Neuronal stem cell (in vitro differentiated cells): ENCODE measurements around the gene PPARD.
A peak's percentile ranks its signal among the peaks of the same experiment; 100 is the strongest.
"Not testable (repeated sequence)": the region's sequence is repeated elsewhere in the genome, so short reads cannot be mapped to it uniquely, and the experiment has no call there.

Experiments used
- DNase-seq: peaks from one replicate; pipeline ENCODE4 v3.0.0-alpha.2; 2013; ENCODE audit warnings: low spot score
- H2AFZ ChIP-seq: one replicate; pipeline ENCODE4 v1.6.1; 2013; ENCODE audit warnings: mild to moderate bottlenecking, low read length, inconsistent platforms
- H2AK5ac ChIP-seq: 2 replicates; pipeline ENCODE4 v1.6.1; 2013; ENCODE audit warnings: low read depth, mild to moderate bottlenecking, inconsistent platforms, low read length, moderate library complexity, mixed read lengths
- H2BK120ac ChIP-seq: 2 replicates; pipeline ENCODE4 v1.6.1; 2013; ENCODE audit warnings: low read depth, mild to moderate bottlenecking, inconsistent platforms, low read length, moderate library complexity, mixed read lengths
- H2BK12ac ChIP-seq: one replicate; pipeline ENCODE4 v1.6.1; 2013; ENCODE audit warnings: low read length, inconsistent platforms
- H2BK15ac ChIP-seq: 2 replicates; pipeline ENCODE4 v1.6.1; 2013; ENCODE audit warnings: mild to moderate bottlenecking, low read length, inconsistent platforms, mixed read lengths
- H2BK5ac ChIP-seq: one replicate; pipeline ENCODE4 v1.6.1; 2013; ENCODE audit warnings: inconsistent platforms, mild to moderate bottlenecking, low read length, moderate library complexity
- H3K14ac ChIP-seq: one replicate; pipeline ENCODE4 v1.6.1; 2013; ENCODE audit warnings: low read length, inconsistent platforms
- H3K18ac ChIP-seq: 2 replicates; pipeline ENCODE4 v1.6.1; 2013; ENCODE audit warnings: low read length, inconsistent platforms
- H3K23ac ChIP-seq: 2 replicates; pipeline ENCODE4 v1.6.1; 2013; ENCODE audit warnings: low read depth, mild to moderate bottlenecking, mixed read lengths, low read length, inconsistent platforms; ENCODE audit not compliant: poor library complexity
- H3K27ac ChIP-seq: replicated peaks from 3 replicates; pipeline ENCODE4 v1.5.1; 2013; ENCODE audit warnings: low read length, inconsistent platforms
- H3K27me3 ChIP-seq, 3 experiments: 2 replicates each; pipeline ENCODE4 v1.6.1; 2013; ENCODE audit warnings: low read length in 3 of 3, mild to moderate bottlenecking in 2 of 3, inconsistent platforms in 1 of 3, low read depth in 1 of 3, mixed read lengths in 1 of 3, moderate library complexity in 1 of 3; ENCODE audit not compliant: control insufficient read depth in 3 of 3, insufficient read depth in 3 of 3
- H3K36me3 ChIP-seq, 2 donors: replicated peaks in 1 of 2; 2 replicates each; pipeline ENCODE4 v1.6.1; 2013; ENCODE audit warnings: low read length in 2 of 2; ENCODE audit not compliant: control insufficient read depth in 2 of 2, insufficient read depth in 2 of 2
- H3K4ac ChIP-seq: 2 replicates; pipeline ENCODE4 v1.6.1; 2013; ENCODE audit warnings: inconsistent platforms, mild to moderate bottlenecking, low read length, moderate library complexity
- H3K4me1 ChIP-seq, 2 donors: 1 replicate in 1 of 2; 2 replicates in 1 of 2; pipeline ENCODE4 v1.6.1; 2013; ENCODE audit warnings: low read length in 2 of 2, low read depth in 1 of 2; ENCODE audit not compliant: control insufficient read depth in 2 of 2, insufficient read depth in 1 of 2
- H3K4me2 ChIP-seq: one replicate; pipeline ENCODE4 v1.6.1; 2013; ENCODE audit warnings: mild to moderate bottlenecking, low read length, inconsistent platforms; ENCODE audit not compliant: insufficient read depth, poor library complexity, severe bottlenecking
- H3K4me3 ChIP-seq, 2 donors: 2 replicates each; pipeline ENCODE4 v1.5.1; 2013; ENCODE audit warnings: low read length in 2 of 2, mild to moderate bottlenecking in 2 of 2, inconsistent platforms in 1 of 2, moderate library complexity in 1 of 2
- H3K79me1 ChIP-seq: one replicate; pipeline ENCODE4 v1.6.1; 2013; ENCODE audit warnings: low read depth, mild to moderate bottlenecking, inconsistent platforms, low read length, moderate library complexity
- H3K9ac ChIP-seq: one replicate; pipeline ENCODE4 v1.6.1; 2013; ENCODE audit warnings: mild to moderate bottlenecking, low read depth, low read length, inconsistent platforms; ENCODE audit not compliant: poor library complexity
- H3K9me3 ChIP-seq, 2 donors: replicated peaks in 1 of 2; 2 replicates each; pipeline versions ENCODE3 to v1.6.1; 2013; ENCODE audit warnings: low read length in 2 of 2, mild to moderate bottlenecking in 2 of 2, inconsistent platforms in 1 of 2, low read depth in 1 of 2, mixed read lengths in 1 of 2, moderate library complexity in 1 of 2; ENCODE audit not compliant: control insufficient read depth in 2 of 2, insufficient read depth in 1 of 2
- H4K8ac ChIP-seq: one replicate; pipeline ENCODE4 v1.6.1; 2013; ENCODE audit warnings: low read depth, mild to moderate bottlenecking, inconsistent platforms, low read length, moderate library complexity
- H4K91ac ChIP-seq: one replicate; pipeline ENCODE4 v1.6.1; 2013; ENCODE audit warnings: low read length, low read depth, mild to moderate bottlenecking, inconsistent platforms; ENCODE audit not compliant: poor library complexity
- WGBS, 2 donors: extraction: QIAGEN DNeasy Blood & Tissue Kit; methylation state at CpG; one replicate each; pipeline ENCODE4 v1.1.7; 2013; ENCODE audit warnings: missing lambda C conversion rate in 2 of 2, mixed read lengths in 1 of 2; ENCODE audit not compliant: insufficient read length in 2 of 2, insufficient replicate concordance in 1 of 2; ENCODE audit errors: extremely low coverage in 2 of 2; 5-methylcytosine and 5-hydroxymethylcytosine counted together

Gene PPARD

DNA sequence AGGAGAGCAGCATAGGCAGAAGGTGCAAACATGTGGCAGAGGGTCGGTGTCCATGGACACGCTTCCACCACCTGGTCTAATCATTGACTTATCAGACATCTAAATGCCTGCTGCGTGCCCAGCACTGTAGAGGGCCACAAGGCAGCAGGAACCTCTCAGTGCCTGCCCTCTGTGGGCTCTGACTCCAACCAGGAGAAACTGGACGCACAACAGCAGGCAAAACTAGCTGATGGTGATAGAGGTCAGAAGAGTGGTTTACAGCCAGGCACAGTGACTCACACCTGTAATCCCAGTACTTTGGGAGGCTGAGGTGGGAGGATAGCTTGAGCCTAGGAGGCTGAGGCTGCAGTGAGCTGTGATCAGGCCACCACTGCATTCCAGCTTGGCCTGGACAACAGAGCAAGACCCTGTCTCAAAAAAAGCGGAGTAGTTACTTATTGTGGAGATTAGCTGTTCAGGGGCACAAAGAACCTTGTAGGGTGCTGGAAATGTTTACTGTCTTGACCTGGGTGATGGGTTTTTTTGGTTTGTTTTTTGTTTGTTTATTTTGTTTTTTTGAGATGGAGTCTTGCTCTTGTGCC, 46.5 kb downstream of the PPARD start:
- Histone ChIP-seq H2BK12ac (no peak overlapping the region), H3K23ac (no peak overlapping the region), H4K8ac (no peak overlapping the region), H3K18ac (no peak overlapping the region), H3K4me2 (no peak overlapping the region), H2AFZ (no peak overlapping the region), H3K36me3 (no peaks in the 10 kb centered on the region), H3K4ac (no peak overlapping the region), H3K4me3 (no peak overlapping the region), H3K27ac (no peak overlapping the region), H3K79me1 (no peaks in the 10 kb centered on the region), H3K4me1 (peaks cover 0 to 5% of the 10 kb centered on the region in 2 donors), H4K91ac (no peak overlapping the region), H2BK5ac (no peak overlapping the region), H3K9ac (no peak overlapping the region), H3K14ac (no peak overlapping the region), H3K27me3 (no peaks in the 10 kb centered on the region), H2AK5ac (no peak overlapping the region), H2BK15ac (no peak overlapping the region), H2BK120ac (no peak overlapping the region), H3K9me3 (no peaks in the 10 kb centered on the region)
- no CpG with 5 or more reads among the region's 5 CpGs for WGBS, 2 donors
- no peak for DNase-seq

DNA sequence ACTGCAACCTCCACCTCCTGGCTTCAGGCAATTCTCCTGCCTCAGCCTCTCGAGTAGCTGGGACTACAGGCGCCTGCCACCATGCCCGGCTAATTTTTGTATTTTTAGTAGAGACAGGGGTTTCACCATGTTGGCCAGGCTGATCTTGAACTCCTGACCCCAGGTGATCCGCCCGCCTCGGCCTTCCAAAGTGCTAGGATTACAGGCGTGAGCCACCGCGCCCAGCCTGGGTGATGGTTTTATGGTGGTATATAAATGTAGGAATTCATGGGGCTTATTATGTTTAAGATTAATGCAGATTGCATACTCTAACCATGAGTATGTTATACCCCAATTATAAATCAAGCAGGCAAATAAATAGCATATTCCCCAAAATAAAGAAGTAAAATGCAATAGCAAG, 47.0 kb downstream of the PPARD start:
- H4K8ac ChIP-seq, H2AK5ac ChIP-seq, H3K9me3 ChIP-seq, H3K4me1 ChIP-seq, H3K9ac ChIP-seq, H3K4me2 ChIP-seq, H3K36me3 ChIP-seq, H3K23ac ChIP-seq, H3K14ac ChIP-seq, H4K91ac ChIP-seq, H3K79me1 ChIP-seq, H3K4me3 ChIP-seq, H3K4ac ChIP-seq, H3K18ac ChIP-seq, H3K27ac ChIP-seq, H3K27me3 ChIP-seq, H2BK12ac ChIP-seq, DNase-seq, H2BK15ac ChIP-seq, H2AFZ ChIP-seq, H2BK5ac ChIP-seq, H2BK120ac ChIP-seq: not testable (repeated sequence)
- WGBS, 2 donors = no CpG with 5 or more reads among the region's 9 CpGs

DNA sequence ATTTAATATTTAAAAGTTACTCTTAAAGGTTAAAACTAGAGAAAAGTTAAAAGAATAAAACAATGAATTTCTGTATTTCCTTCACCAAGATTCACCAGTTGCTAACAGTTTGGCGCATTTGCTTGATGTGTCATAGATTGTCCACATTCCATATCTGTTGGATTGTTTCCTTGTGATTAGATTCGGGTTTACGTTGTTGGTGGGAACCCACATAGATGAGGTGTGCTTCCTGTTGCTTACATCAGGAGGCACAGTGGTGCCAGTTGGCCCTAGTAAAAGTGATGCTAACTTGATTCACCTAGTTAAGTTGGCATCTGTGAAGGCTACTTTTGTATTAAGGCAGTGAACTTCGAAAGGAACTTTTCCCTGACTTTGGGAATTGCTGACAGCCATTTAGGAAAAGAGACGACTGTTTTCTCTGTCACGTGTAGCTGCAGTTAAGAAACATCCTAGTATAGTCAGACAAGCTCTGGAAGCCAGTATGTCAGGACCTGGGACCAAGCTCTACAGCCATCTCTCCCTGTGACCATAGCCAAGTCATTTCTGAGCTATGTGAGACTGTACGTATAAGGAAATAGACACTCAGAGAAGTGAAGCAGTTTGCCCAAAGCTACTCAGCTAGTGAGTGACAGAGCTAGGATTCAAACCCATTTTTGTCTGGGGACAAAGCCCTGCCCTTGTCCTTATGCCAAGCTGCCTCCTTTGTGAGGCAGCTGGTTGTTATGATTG, 49.0 kb downstream of the PPARD start:
- H2AK5ac ChIP-seq = no peak overlapping the region
- no peak overlapping the region for H3K4me3 ChIP-seq
- H2AFZ ChIP-seq = no peak overlapping the region
- no peaks in the 10 kb centered on the region for H3K27me3 ChIP-seq
- H3K23ac ChIP-seq = no peak overlapping the region
- H3K14ac ChIP-seq = no peak overlapping the region
- H2BK120ac ChIP-seq = no peak overlapping the region
- H3K9ac ChIP-seq = no peak overlapping the region
- H4K91ac ChIP-seq = no peak overlapping the region
- no peak overlapping the region for H3K18ac ChIP-seq
- no peaks in the 10 kb centered on the region for H3K36me3 ChIP-seq
- no peaks in the 10 kb centered on the region for H3K79me1 ChIP-seq
- no peak overlapping the region for H2BK5ac ChIP-seq
- H4K8ac ChIP-seq = no peak overlapping the region
- DNase-seq = no peak
- no peak overlapping the region for H3K4me2 ChIP-seq
- H3K27ac ChIP-seq = no peak overlapping the region
- H3K9me3 ChIP-seq = no peaks in the 10 kb centered on the region
- WGBS, 2 donors = no CpG with 5 or more reads among the region's 7 CpGs
- no peak overlapping the region for H3K4ac ChIP-seq
- H3K4me1 ChIP-seq = no peaks in the 10 kb centered on the region
- no peak overlapping the region for H2BK12ac ChIP-seq
- H2BK15ac ChIP-seq = no peak overlapping the region

DNA sequence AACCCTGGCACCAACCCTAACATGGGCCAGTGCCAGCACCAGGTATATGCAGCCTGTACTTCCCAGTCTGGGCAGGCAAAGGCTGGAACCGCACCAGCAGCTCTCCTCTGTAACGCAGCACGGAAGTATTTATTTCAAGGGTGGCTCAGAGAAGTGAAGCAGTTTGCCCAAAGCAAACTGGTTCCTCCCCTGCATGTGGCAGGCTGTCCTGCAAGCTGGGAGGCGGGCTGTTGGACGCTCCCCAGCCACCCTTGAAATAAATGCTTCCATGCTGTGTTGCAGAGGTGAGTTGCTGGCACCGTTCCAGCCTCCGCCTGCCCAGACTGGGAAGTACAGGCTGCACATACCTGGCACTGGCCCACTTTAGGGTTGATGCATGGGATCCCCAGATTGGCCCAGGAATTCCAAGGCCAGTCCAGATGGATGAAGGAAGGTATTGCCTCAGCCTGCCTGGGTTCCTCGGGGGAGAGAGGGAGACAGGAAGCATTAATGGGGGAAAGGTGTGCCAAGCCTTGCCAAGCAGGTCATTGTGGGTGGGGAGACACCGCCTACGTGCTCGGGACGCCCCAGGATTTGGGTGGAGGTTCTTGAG, 49.8 kb downstream of the PPARD start:
- Histone ChIP-seq H3K23ac (peak overlapping the region; percentile 49), H3K36me3 (no peaks in the 10 kb centered on the region), H3K4me3 (no peak overlapping the region), H2BK120ac (no peak overlapping the region), H3K27ac (no peak overlapping the region), H3K4ac (no peak overlapping the region), H2AFZ (no peak overlapping the region), H2BK5ac (no peak overlapping the region), H2BK15ac (no peak overlapping the region), H3K14ac (no peak overlapping the region), H2AK5ac (peak overlapping the region; percentile 32), H2BK12ac (no peak overlapping the region), H3K27me3 (no peaks in the 10 kb centered on the region), H3K9me3 (peaks cover 0 to 2% of the 10 kb centered on the region in 2 donors), H3K9ac (no peak overlapping the region), H3K18ac (no peak overlapping the region), H4K8ac (no peak overlapping the region), H4K91ac (no peak overlapping the region), H3K79me1 (no peaks in the 10 kb centered on the region), H3K4me2 (no peak overlapping the region), H3K4me1 (no peaks in the 10 kb centered on the region)
- DNase-seq = no peak
- WGBS, 2 donors = no CpG with 5 or more reads among the region's 12 CpGs
